GM18511 (cell line): ENCODE data around the gene DCTN1.
"Not testable (repeated sequence)": the region's sequence is repeated elsewhere in the genome, so short reads cannot be mapped to it uniquely, and the experiment has no call there.

Experiments used
- ATAC-seq: cut with Tn5 transposase; IDR thresholded peaks from one replicate; pipeline ENCODE4 v1.9.1; 2021; ENCODE audit warnings: mild to moderate bottlenecking, moderate library complexity; ENCODE audit not compliant: unreplicated experiment

DCTN1 gene

GRCh38 chr2:74372674-74373073, 7.4 kb downstream of the DCTN1 start:
- ATAC-seq, result no peak

- no peak for ATAC-seq
Measured at GRCh38 chr2:74371421-74371820, 8.7 kb downstream of the DCTN1 start.

- ATAC-seq, result no peak
Measured at GRCh38 chr2:74369976-74370375, 10.1 kb downstream of the DCTN1 start.

- no peak for ATAC-seq
Measured at GRCh38 chr2:74368499-74368898, 11.6 kb downstream of the DCTN1 start.

GRCh38 chr2:74367789-74368188, 12.3 kb downstream of the DCTN1 start:
- ATAC-seq, result no peak

GRCh38 chr2:74366036-74366435, 14.1 kb downstream of the DCTN1 start:
- no peak for ATAC-seq

- no peak for ATAC-seq
Measured at GRCh38 chr2:74364533-74365505, 15.3 kb downstream of the DCTN1 start.

GRCh38 chr2:74361327-74361726, 18.8 kb downstream of the DCTN1 start:
- ATAC-seq, result no peak

GRCh38 chr2:74357627-74358026, 22.5 kb downstream of the DCTN1 start:
- no peak for ATAC-seq

- ATAC-seq, result no peak
Measured at GRCh38 chr2:74349889-74350288, 30.2 kb downstream of the DCTN1 start.

GRCh38 chr2:74347742-74348141, 32.4 kb downstream of the DCTN1 start:
- ATAC-seq, result no peak

- ATAC-seq, result no peak
Measured at GRCh38 chr2:74347303-74347702, 32.8 kb downstream of the DCTN1 start.

- no peak for ATAC-seq
Measured at GRCh38 chr2:74345272-74345943, 34.7 kb downstream of the DCTN1 start.

GRCh38 chr2:74343316-74343715, 36.8 kb downstream of the DCTN1 start, which contains the start of gene SLC4A5:
TSS of gene SLC4A5 (minus strand) at chr2:74343416. CDS start at chr2:74315023, 28,393 bp downstream.
- no peak for ATAC-seq

- not testable (repeated sequence) for ATAC-seq
Measured at GRCh38 chr2:74336227-74336626, 43.9 kb downstream of the DCTN1 start.

- ATAC-seq, result no peak
Measured at GRCh38 chr2:74334931-74335333, 45.2 kb downstream of the DCTN1 start.

GRCh38 chr2:74333896-74334586, 46.1 kb downstream of the DCTN1 start:
- no peak for ATAC-seq

- no peak for ATAC-seq
Measured at GRCh38 chr2:74333175-74333574, 46.9 kb downstream of the DCTN1 start.

- ATAC-seq, result no peak
Measured at GRCh38 chr2:74332550-74333174, 47.4 kb downstream of the DCTN1 start.

- no peak for ATAC-seq
Measured at GRCh38 chr2:74328573-74328972, 51.5 kb downstream of the DCTN1 start.

GRCh38 chr2:74328074-74328473, 52.0 kb downstream of the DCTN1 start:
- no peak for ATAC-seq
